Panc1 (cell line): ENCODE data around the gene DUSP3. TPM values are rescaled to one million over a fixed set of nuclear protein-coding genes. Genes with fewer than 3 reads are reported as not detected.

Source experiments
- ATAC-seq: fragments of 200-7000 bp; cut with Tn5 transposase; 2 replicates; pipeline ENCODE4 v1.9.1; 2020; ENCODE audit warnings: mild to moderate bottlenecking, moderate library complexity
- BruUV-seq: library from RNA; stranded (reverse); fragments of 400-500 nt; replicated peaks from 2 replicates; lab custom pipeline; 2021; lab: Mats Ljungman, UMichigan
- CTCF ChIA-PET: fragments of 300-600 bp; sonication (Branson Sonifier 250); formaldehyde crosslinking; loops from one replicate; lab custom pipeline; 2022; ENCODE audit warnings: antibody characterized with exemption; lab: Charles Lee
- POLR2A ChIA-PET: fragments of 300-600 bp; sonication (Branson Sonifier 250); formaldehyde crosslinking; loops from one replicate; lab custom pipeline; 2022; ENCODE audit warnings: antibody characterized with exemption; lab: Charles Lee
- DNase-seq: peaks from one replicate; pipeline ENCODE4 v3.0.0-alpha.2; 2010; ENCODE audit warnings: low read depth, low spot score
- H3K27ac ChIP-seq: 2 replicates; pipeline ENCODE4 v1.5.1; 2011; ENCODE audit warnings: mild to moderate bottlenecking, low read length, inconsistent platforms
- H3K27me3 ChIP-seq: fragments of 200-500 bp; sonication (Bioruptor generic); 2 replicates; pipeline ENCODE4 v1.6.0; 2014; ENCODE audit warnings: low read length, inconsistent platforms; ENCODE audit not compliant: control insufficient read depth, insufficient read depth
- H3K36me3 ChIP-seq: fragments of 200-500 bp; sonication (Bioruptor generic); 2 replicates; pipeline ENCODE4 v1.5.1; 2014; ENCODE audit warnings: inconsistent platforms, mild to moderate bottlenecking, low read length, moderate library complexity; ENCODE audit not compliant: control insufficient read depth, insufficient read depth
- H3K4me1 ChIP-seq: 2 replicates; pipeline ENCODE4 v1.5.1; 2011; ENCODE audit warnings: inconsistent platforms, mild to moderate bottlenecking, low read length, moderate library complexity; ENCODE audit not compliant: control insufficient read depth, insufficient read depth
- H3K4me3 ChIP-seq, 2 experiments: 2 replicates each; pipeline ENCODE4 v1.5.1; 2011 to 2012; ENCODE audit warnings: low read depth in 2 of 2, low read length in 2 of 2, mild to moderate bottlenecking in 2 of 2, inconsistent platforms in 1 of 2, moderate library complexity in 1 of 2
- H3K9me3 ChIP-seq: fragments of 200-500 bp; sonication (Bioruptor generic); 2 replicates; pipeline ENCODE4 v1.5.1; 2014; ENCODE audit warnings: low read depth, mild to moderate bottlenecking, inconsistent platforms, low read length, moderate library complexity; ENCODE audit not compliant: control insufficient read depth, insufficient read depth
- CTCF ChIP-seq: fragments of 450-650 bp; IDR thresholded peaks from 2 replicates; pipeline ENCODE4 v1.5.1; 2017; ENCODE audit warnings: mild to moderate bottlenecking
- POLR2AphosphoS5 ChIP-seq: IDR thresholded peaks from 2 replicates; pipeline ENCODE4 v1.6.1; 2012; ENCODE audit warnings: mild to moderate bottlenecking, low read depth, low read length, moderate library complexity
- REST ChIP-seq, 2 experiments: IDR thresholded peaks; 2 replicates each; pipeline ENCODE4 v1.6.1; 2011 to 2012; ENCODE audit warnings: low read depth in 2 of 2, control low read depth in 1 of 2, low read length in 1 of 2, mild to moderate bottlenecking in 1 of 2, moderate library complexity in 1 of 2; ENCODE audit not compliant: insufficient read depth in 1 of 2
- SIN3A ChIP-seq: IDR thresholded peaks from 2 replicates; pipeline ENCODE4 v1.6.1; 2012; ENCODE audit warnings: low read depth, mild to moderate bottlenecking, low read length, moderate library complexity, borderline replicate concordance; ENCODE audit not compliant: insufficient read depth
- TCF7L2 ChIP-seq: IDR thresholded peaks from 2 replicates; pipeline ENCODE4 v1.6.1; 2011; ENCODE audit warnings: mild to moderate bottlenecking, low read depth, low read length, inconsistent platforms
- in situ Hi-C: cut with HindIII; loops from 2 replicates; pipeline ENCODE4 v1.10.0; 2016; ENCODE audit warnings: low sequenced_read_pairs, low pct_unique_long_range_greater_than_20kb
- intact Hi-C: fragments of 100-400 bp; cut with micrococcal nuclease; formaldehyde crosslinking; loops from one replicate; pipeline ENCODE4 v1.10.0; 2022; ENCODE audit not compliant: unreplicated experiment
- total RNA-seq: library from RNA; stranded (reverse); gene quantifications from one replicate; pipeline ENCODE4 v1.2.1, GENCODE V29; 2021; ENCODE audit not compliant: unreplicated experiment

Gene DUSP3
- total RNA-seq, 1 experiment from 2014 or later = 41.6 TPM

- ChIA-PET POLR2A (no interaction called here), CTCF (no interaction called here)
- intact Hi-C loops = no loop called here
- no peak overlapping the region for H3K4me3 ChIP-seq
- TF ChIP-seq CTCF (no peak), TCF7L2 (no peak), REST (IDR thresholded peaks at IDR 0.05; ENCODE audit: insufficient read depth in 1 of 2, low read depth in 2 of 2, low read length in 1 of 2) (no peak), SIN3A (no peak), POLR2AphosphoS5 (no peak)
- no peaks in the 10 kb centered on the region for H3K36me3 ChIP-seq
- no peaks in the 10 kb centered on the region for H3K9me3 ChIP-seq
- H3K27me3 ChIP-seq = no peaks in the 10 kb centered on the region
- in situ Hi-C loops = no loop called here
- H3K4me1 ChIP-seq = no peaks in the 10 kb centered on the region
- no TSS peak for BruUV-seq
- ATAC-seq (no peak), DNase-seq (no peak)
- H3K27ac ChIP-seq = no peak overlapping the region
Measured at GRCh38 chr17:43770957-43771356, 7.8 kb downstream of the DUSP3 start.

- CTCF ChIA-PET = no interaction called here
- Histone ChIP-seq H3K27me3 (no peaks in the 10 kb centered on the region), H3K4me3 (no peak overlapping the region), H3K27ac (no peak overlapping the region), H3K9me3 (no peaks in the 10 kb centered on the region), H3K4me1 (no peaks in the 10 kb centered on the region), H3K36me3 (no peaks in the 10 kb centered on the region)
- in situ Hi-C loops (no loop called here), intact Hi-C loops (no loop called here)
- ATAC-seq = no peak
- no peak for TF ChIP-seq POLR2AphosphoS5
- TF ChIP-seq SIN3A = no peak
- TF ChIP-seq CTCF = no peak
- no peak for TF ChIP-seq TCF7L2
- no peak for TF ChIP-seq REST (IDR thresholded peaks at IDR 0.05; ENCODE audit: insufficient read depth in 1 of 2, low read depth in 2 of 2, low read length in 1 of 2)
- POLR2A ChIA-PET = no interaction called here
- BruUV-seq = no TSS peak
- DNase-seq = no peak
Measured at GRCh38 chr17:43769859-43770258, 8.9 kb downstream of the DUSP3 start.
